SK-N-SH (cell line): ENCODE data around the gene ITLN1. TPM values are rescaled to one million over a fixed set of nuclear protein-coding genes. Genes with fewer than 3 reads are reported as not detected.

Source experiments
- CTCF ChIA-PET: fragments of 300-600, 350-600 bp; formaldehyde crosslinking; extraction: SDS; loops from one replicate; lab custom pipeline; 2021; lab: Yijun Ruan, JAX
- POLR2A ChIA-PET: fragments of 350-600 bp; sonication (Branson Sonifier 250); formaldehyde crosslinking; extraction: SDS; loops from one replicate; lab custom pipeline; 2020; ENCODE audit warnings: antibody characterized with exemption, inconsistent platforms; lab: Yijun Ruan, JAX
- DNase-seq: peaks from one replicate; pipeline ENCODE4 v3.0.0; 2012
- H2AFZ ChIP-seq: fragments of 200-600 bp; sonication (generic); 2 replicates; pipeline ENCODE4 v1.8.1; 2016; ENCODE audit warnings: antibody characterized with exemption, mild to moderate bottlenecking, low read depth
- H3F3A ChIP-seq: fragments of 200-600 bp; sonication (generic); replicated peaks from 2 replicates; pipeline ENCODE3; 2016; ENCODE audit warnings: antibody characterized with exemption, mild to moderate bottlenecking; ENCODE audit not compliant: insufficient read depth
- H3K27ac ChIP-seq, 2 experiments: fragments of 200-500 bp in 1 of 2; fragments of 200-600 bp in 1 of 2; sonication (Bioruptor generic) in 1 of 2; sonication (generic), shearing (Covaris generic) in 1 of 2; 2 replicates each; pipeline versions ENCODE4 v1.5.1 to v1.6.1; 2014 to 2016; ENCODE audit warnings: low read depth in 2 of 2, inconsistent platforms in 1 of 2, low read length in 1 of 2, mild to moderate bottlenecking in 1 of 2, mixed read lengths in 1 of 2
- H3K27me3 ChIP-seq: fragments of 200-600 bp; sonication (generic), shearing (Covaris generic); 2 replicates; pipeline ENCODE4 v1.6.1; 2016; ENCODE audit warnings: mixed run types; ENCODE audit not compliant: insufficient read depth
- H3K36me3 ChIP-seq, 2 experiments: fragments of 200-500 bp in 1 of 2; fragments of 200-600 bp in 1 of 2; sonication (Bioruptor generic) in 1 of 2; sonication (generic) in 1 of 2; replicated peaks in 1 of 2; 2 replicates each; pipeline versions ENCODE3 to v1.5.1; 2014 to 2016; ENCODE audit warnings: low read length in 1 of 2, mild to moderate bottlenecking in 1 of 2; ENCODE audit not compliant: insufficient read depth in 2 of 2, control insufficient read depth in 1 of 2
- H3K4me1 ChIP-seq, 2 experiments: fragments of 200-500 bp in 1 of 2; fragments of 200-600 bp in 1 of 2; sonication (Bioruptor generic) in 1 of 2; sonication (generic), shearing (Covaris generic) in 1 of 2; 2 replicates each; pipeline versions ENCODE4 v1.5.1 to v1.6.1; 2014 to 2016; ENCODE audit warnings: low read depth in 1 of 2, low read length in 1 of 2, mixed run types in 1 of 2; ENCODE audit not compliant: insufficient read depth in 2 of 2, control insufficient read depth in 1 of 2
- H3K4me2 ChIP-seq: fragments of 200-600 bp; sonication (generic), shearing (Covaris generic); 2 replicates; pipeline ENCODE4 v1.6.1; 2017; ENCODE audit warnings: mixed run types
- H3K4me3 ChIP-seq, 2 experiments: fragments of 200-500 bp in 1 of 2; fragments of 200-600 bp in 1 of 2; sonication (Bioruptor generic) in 1 of 2; sonication (generic), shearing (Covaris generic) in 1 of 2; 2 replicates each; pipeline versions ENCODE4 v1.5.1 to v1.8.1; 2014 to 2016; ENCODE audit warnings: low read depth in 2 of 2, inconsistent platforms in 1 of 2, low read length in 1 of 2, mild to moderate bottlenecking in 1 of 2, mixed read lengths in 1 of 2, moderate library complexity in 1 of 2
- H3K79me2 ChIP-seq: fragments of 200-600 bp; sonication (generic); 2 replicates; pipeline ENCODE4 v1.8.1; 2017; ENCODE audit warnings: mild to moderate bottlenecking; ENCODE audit not compliant: insufficient read depth
- H3K9ac ChIP-seq: fragments of 200-600 bp; sonication (generic); 2 replicates; pipeline ENCODE4 v1.6.1; 2017; ENCODE audit warnings: mixed run types
- H3K9me2 ChIP-seq: fragments of 200-600 bp; sonication (generic); 2 replicates; pipeline ENCODE4 v1.6.1; 2017; ENCODE audit warnings: mixed run types
- H3K9me3 ChIP-seq: fragments of 200-600 bp; sonication (generic); 2 replicates; pipeline ENCODE4 v1.6.1; 2017; ENCODE audit warnings: mixed run types, mild to moderate bottlenecking, moderate library complexity
- H4K20me1 ChIP-seq: fragments of 200-600 bp; sonication (generic); 2 replicates; pipeline ENCODE4 v1.6.1; 2017; ENCODE audit warnings: mild to moderate bottlenecking, mixed run types; ENCODE audit not compliant: insufficient read depth
- CHD2 ChIP-seq: fragments of 150-350 bp; IDR thresholded peaks from 2 replicates; pipeline ENCODE4 v1.6.1; 2018; ENCODE audit warnings: low read length; ENCODE audit not compliant: partially characterized antibody
- ELF1 ChIP-seq: IDR thresholded peaks from 2 replicates; pipeline ENCODE4 v1.4.0; 2012
- EP300 ChIP-seq, 2 experiments: IDR thresholded peaks; 2 replicates each; pipeline versions ENCODE4 v1.4.0 to v1.6.1; 2012; ENCODE audit warnings: borderline replicate concordance in 1 of 2, low read depth in 1 of 2, low read length in 1 of 2
- EZH2phosphoT487 ChIP-seq: fragments of 200-600 bp; sonication (generic); IDR thresholded peaks from 2 replicates; pipeline ENCODE4 v1.6.1; 2017; ENCODE audit warnings: low read depth, mixed run types, mild to moderate bottlenecking, antibody characterized with exemption, moderate library complexity, borderline replicate concordance
- FOSL2 ChIP-seq: IDR thresholded peaks from 2 replicates; pipeline ENCODE4 v1.4.0; 2012; ENCODE audit warnings: low read depth, mild to moderate bottlenecking, moderate library complexity, borderline replicate concordance
- GATA2 ChIP-seq: sonication (generic); formaldehyde crosslinking; IDR thresholded peaks from 2 replicates; pipeline ENCODE4 v1.5.0; 2020; ENCODE audit warnings: mild to moderate bottlenecking, missing genetic modification reagents
- IRF3 ChIP-seq: fragments of 150-350 bp; IDR thresholded peaks from 2 replicates; pipeline ENCODE4 v1.6.1; 2016; ENCODE audit warnings: mild to moderate bottlenecking, low read depth, low read length
- MEF2A ChIP-seq: IDR thresholded peaks from 2 replicates; pipeline ENCODE4 v1.4.0; 2012; ENCODE audit warnings: low read depth, borderline replicate concordance
- MXI1 ChIP-seq: IDR thresholded peaks from 2 replicates; pipeline ENCODE4 v1.6.1; 2012; ENCODE audit warnings: mild to moderate bottlenecking, low read depth, low read length, improper control_type of control experiment
- NFIC ChIP-seq: IDR thresholded peaks from 2 replicates; pipeline ENCODE4 v1.4.0; 2012; ENCODE audit warnings: borderline replicate concordance
- POLR2AphosphoS5 ChIP-seq: IDR thresholded peaks from 2 replicates; pipeline ENCODE4 v1.6.1; 2012; ENCODE audit warnings: low read depth, low read length
- RAD21 ChIP-seq: IDR thresholded peaks from 2 replicates; pipeline ENCODE4 v1.6.1; 2012; ENCODE audit warnings: mild to moderate bottlenecking, low read length
- REST ChIP-seq: IDR thresholded peaks from 2 replicates; pipeline ENCODE4 v1.6.1; 2012; ENCODE audit warnings: mild to moderate bottlenecking, low read depth, low read length, moderate library complexity
- RFX5 ChIP-seq: IDR thresholded peaks from 2 replicates; pipeline ENCODE4 v1.6.1; 2012; ENCODE audit warnings: mild to moderate bottlenecking, improper control_type of control experiment, low read length
- SMC3 ChIP-seq: IDR thresholded peaks from 2 replicates; pipeline ENCODE4 v1.6.1; 2012; ENCODE audit warnings: low read depth, low read length, improper control_type of control experiment
- TCF12 ChIP-seq: IDR thresholded peaks from 2 replicates; pipeline ENCODE4 v1.4.0; 2012
- USF2 ChIP-seq: fragments of 150-350 bp; IDR thresholded peaks from 2 replicates; pipeline ENCODE4 v1.6.1; 2017; ENCODE audit warnings: antibody characterized with exemption, low read length, low read depth, borderline replicate concordance
- WGBS: methylation state at CpG from one replicate; pipeline ENCODE4 v1.1.6; 2017; ENCODE audit warnings: low lambda C conversion rate; 5-methylcytosine and 5-hydroxymethylcytosine counted together
- polyA plus RNA-seq, 3 experiments: library from polyadenylated mRNA; depleted of rRNA; stranded (reverse); fragments of >200 nt; gene quantifications; 2 replicates each; pipeline ENCODE4 v1.2.3, GENCODE V29; 2012
- TF ChIP-seq, protein P1 (sequence below): IDR thresholded peaks from 2 replicates; pipeline ENCODE4 v1.4.0; 2012; ENCODE audit warnings: low read depth
- TF ChIP-seq, protein P2 (sequence below): IDR thresholded peaks from 2 replicates; pipeline ENCODE4; 2012

ITLN1 gene
- polyA plus RNA-seq, 1 of the 3 experiments (the other 2 are of a cell fraction), result not detected

- ChIA-PET CTCF (no interaction called here), POLR2A (no interaction called here)
- Histone ChIP-seq H3F3A (no peaks in the 10 kb centered on the region), H3K4me3 (no peak overlapping the region), H3K9me3 (no peaks in the 10 kb centered on the region), H3K9me2 (no peaks in the 10 kb centered on the region), H3K36me3 (no peaks in the 10 kb centered on the region), H3K4me2 (no peak overlapping the region), H2AFZ (no peak overlapping the region), H3K79me2 (no peaks in the 10 kb centered on the region), H3K9ac (no peak overlapping the region), H3K4me1 (no peaks in the 10 kb centered on the region), H4K20me1 (no peaks in the 10 kb centered on the region), H3K27ac (no peak overlapping the region), H3K27me3 (no peaks in the 10 kb centered on the region; the same call in 1 of the 2 replicates)
- TF ChIP-seq CHD2 (no peak), EP300 (IDR thresholded peaks at IDR 0.05; ENCODE audit: borderline replicate concordance in 1 of 2, low read depth in 1 of 2, low read length in 1 of 2) (no peak), MXI1 (no peak), IRF3 (no peak), RFX5 (no peak), RAD21 (no peak), FOSL2 (no peak), SMC3 (no peak), NFIC (no peak), EZH2phosphoT487 (no peak), GATA2 (CRISPR knock-in tag) (no peak), MEF2A (no peak), POLR2AphosphoS5 (no peak), TCF12 (no peak), REST (no peak), USF2 (no peak), ELF1 (no peak)
- TF ChIP-seq, protein P1, sequence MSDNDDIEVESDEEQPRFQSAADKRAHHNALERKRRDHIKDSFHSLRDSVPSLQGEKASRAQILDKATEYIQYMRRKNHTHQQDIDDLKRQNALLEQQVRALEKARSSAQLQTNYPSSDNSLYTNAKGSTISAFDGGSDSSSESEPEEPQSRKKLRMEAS, result no peak
- TF ChIP-seq, protein P2, sequence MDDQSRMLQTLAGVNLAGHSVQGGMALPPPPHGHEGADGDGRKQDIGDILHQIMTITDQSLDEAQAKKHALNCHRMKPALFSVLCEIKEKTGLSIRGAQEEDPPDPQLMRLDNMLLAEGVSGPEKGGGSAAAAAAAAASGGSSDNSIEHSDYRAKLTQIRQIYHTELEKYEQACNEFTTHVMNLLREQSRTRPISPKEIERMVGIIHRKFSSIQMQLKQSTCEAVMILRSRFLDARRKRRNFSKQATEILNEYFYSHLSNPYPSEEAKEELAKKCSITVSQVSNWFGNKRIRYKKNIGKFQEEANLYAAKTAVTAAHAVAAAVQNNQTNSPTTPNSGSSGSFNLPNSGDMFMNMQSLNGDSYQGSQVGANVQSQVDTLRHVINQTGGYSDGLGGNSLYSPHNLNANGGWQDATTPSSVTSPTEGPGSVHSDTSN, result no peak
- WGBS, result 2% methylated on average over 2 of the region's 2 CpGs
- DNase-seq, result no peak
Observed at GRCh38 chr1:160864173-160864572, 20.8 kb downstream of the ITLN1 start.
